ENCODE results near the gene NGEF. TPM values are rescaled to one million over a fixed set of nuclear protein-coding genes. Genes with fewer than 3 reads are reported as not detected.
A peak's percentile ranks its signal among the peaks of the same experiment; 100 is the strongest.

The NGEF gene
- total and polyA plus RNA-seq, 9 of the 15 experiments (the other 6 are each of a cell fraction or from before 2014, with no cell fraction given): 0.07 to 0.17 (median 0.09) TPM; not detected in 6

DNA sequence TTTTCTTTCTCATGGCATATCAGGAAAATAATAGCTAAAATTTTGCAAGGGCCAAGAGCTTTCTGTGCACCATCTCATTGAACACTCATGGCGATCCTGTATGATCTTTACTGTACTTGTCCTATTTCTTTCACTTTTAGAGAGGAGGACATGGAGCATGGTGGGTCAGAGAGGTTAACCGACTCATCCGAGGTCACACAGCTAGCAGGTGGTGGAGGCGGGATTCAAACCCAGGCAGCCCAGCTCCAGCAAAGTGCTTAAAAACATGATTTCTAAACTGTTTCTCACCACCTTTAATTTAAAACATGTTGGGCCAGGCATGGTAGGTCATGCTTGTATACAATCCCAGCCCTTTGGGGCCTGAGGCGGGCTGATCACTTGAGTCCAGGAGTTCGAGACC lies 6.4 kb downstream of the NGEF start:
- Histone ChIP-seq H3K4me3 (no peak overlapping the region), H3K4me1 (replicated peaks in 1 of 2; ENCODE audit: control insufficient read depth in 2 of 2, insufficient read depth in 2 of 2, low read length in 2 of 2) (no peaks in the 10 kb centered on the region; a peak in 1 of 5 replicates), H3K4me2 (ENCODE audit: insufficient read depth, low read length) (no peak overlapping the region), H3K79me2 (ENCODE audit: control insufficient read depth, insufficient read depth, low read length) (no peaks in the 10 kb centered on the region), H3K9ac (ENCODE audit: insufficient read depth in 1 of 2, low read depth in 2 of 2, low read length in 2 of 2) (no peak overlapping the region), H2AFZ (ENCODE audit: low read depth, low read length) (no peak overlapping the region), H4K20me1 (replicated peaks; ENCODE audit: control insufficient read depth, insufficient read depth, low read length) (no peaks in the 10 kb centered on the region), H3K27me3 (ENCODE audit: control insufficient read depth in 2 of 2, insufficient read depth in 2 of 2, low read length in 2 of 2) (peaks cover 0 to 39% of the 10 kb centered on the region in 2 experiments; a peak in 2 of 5 replicates), H3K9me1 (ENCODE audit: control insufficient read depth, insufficient read depth, low read length) (no peaks in the 10 kb centered on the region), H3K27ac (ENCODE audit: extremely low read depth, low read depth, low read length) (no peak overlapping the region), H3K36me3 (ENCODE audit: control insufficient read depth, insufficient read depth, low read length) (no peaks in the 10 kb centered on the region), H3K9me3 (replicated peaks; ENCODE audit: control insufficient read depth, insufficient read depth, low read depth, low read length) (no peaks in the 10 kb centered on the region)
- no peak for FAIRE-seq
- no peak for DNase-seq (ENCODE audit: extremely low read depth in 1 of 4, low spot score in 3 of 4)
- WGBS (ENCODE audit: insufficient coverage, low coverage, missing lambda C conversion rate): 2% methylated on average over 5 of the region's 6 CpGs
- intact Hi-C loops (cut with micrococcal nuclease) (no loop called here), in situ Hi-C loops (cut with MboI) (no loop called here)
- ChIA-PET POLR2A (interaction anchor here (0.6 kb wide), 3 partner anchors 101 to 243 kb away, joined by 3 to 4 read pairs (median 4); no protein-coding TSS in a partner anchor), CTCF (ENCODE audit: low intra/inter-chr PET ratio) (no interaction called here)
- BruUV-seq (replicated peaks): no TSS peak
- no peak for ATAC-seq
- TF ChIP-seq NR1H2 (CRISPR knock-in tag; IDR thresholded peaks at IDR 0.05) (no peak), MBD2 (IDR thresholded peaks at IDR 0.05; ENCODE audit: borderline replicate concordance, low read depth) (no peak), HNRNPUL1 (IDR thresholded peaks at IDR 0.05; ENCODE audit: low read length) (no peak), NCOA1 (IDR thresholded peaks at IDR 0.05; ENCODE audit: low read depth) (no peak), ZNF431 (CRISPR knock-in tag; IDR thresholded peaks at IDR 0.05) (no peak), BHLHE40 (IDR thresholded peaks at IDR 0.05; ENCODE audit: low read length) (no peak), NFYB (IDR thresholded peaks at IDR 0.05; ENCODE audit: extremely low read depth, insufficient read length) (no peak), ZNF174 (CRISPR knock-in tag; IDR thresholded peaks at IDR 0.05) (no peak), ZNF445 (CRISPR knock-in tag; IDR thresholded peaks at IDR 0.05; ENCODE audit: low read depth) (no peak), HNRNPK (IDR thresholded peaks at IDR 0.05; ENCODE audit: low read depth, low read length, poor library complexity, severe bottlenecking) (no peak), C11orf30 (IDR thresholded peaks at IDR 0.05; ENCODE audit: low read depth) (no peak), TGIF2 (CRISPR knock-in tag; IDR thresholded peaks at IDR 0.05) (no peak), LCOR (CRISPR knock-in tag; IDR thresholded peaks at IDR 0.05) (no peak), ZNF274 (IDR thresholded peaks at IDR 0.05; ENCODE audit: borderline replicate concordance, low read depth, low read length) (no peak), ZFP36 (IDR thresholded peaks at IDR 0.05; ENCODE audit: low read depth, low read length, partially characterized antibody) (peak; percentile 29), YBX1 (IDR thresholded peaks at IDR 0.05) (no peak)
- TF ChIP-seq, protein P1, sequence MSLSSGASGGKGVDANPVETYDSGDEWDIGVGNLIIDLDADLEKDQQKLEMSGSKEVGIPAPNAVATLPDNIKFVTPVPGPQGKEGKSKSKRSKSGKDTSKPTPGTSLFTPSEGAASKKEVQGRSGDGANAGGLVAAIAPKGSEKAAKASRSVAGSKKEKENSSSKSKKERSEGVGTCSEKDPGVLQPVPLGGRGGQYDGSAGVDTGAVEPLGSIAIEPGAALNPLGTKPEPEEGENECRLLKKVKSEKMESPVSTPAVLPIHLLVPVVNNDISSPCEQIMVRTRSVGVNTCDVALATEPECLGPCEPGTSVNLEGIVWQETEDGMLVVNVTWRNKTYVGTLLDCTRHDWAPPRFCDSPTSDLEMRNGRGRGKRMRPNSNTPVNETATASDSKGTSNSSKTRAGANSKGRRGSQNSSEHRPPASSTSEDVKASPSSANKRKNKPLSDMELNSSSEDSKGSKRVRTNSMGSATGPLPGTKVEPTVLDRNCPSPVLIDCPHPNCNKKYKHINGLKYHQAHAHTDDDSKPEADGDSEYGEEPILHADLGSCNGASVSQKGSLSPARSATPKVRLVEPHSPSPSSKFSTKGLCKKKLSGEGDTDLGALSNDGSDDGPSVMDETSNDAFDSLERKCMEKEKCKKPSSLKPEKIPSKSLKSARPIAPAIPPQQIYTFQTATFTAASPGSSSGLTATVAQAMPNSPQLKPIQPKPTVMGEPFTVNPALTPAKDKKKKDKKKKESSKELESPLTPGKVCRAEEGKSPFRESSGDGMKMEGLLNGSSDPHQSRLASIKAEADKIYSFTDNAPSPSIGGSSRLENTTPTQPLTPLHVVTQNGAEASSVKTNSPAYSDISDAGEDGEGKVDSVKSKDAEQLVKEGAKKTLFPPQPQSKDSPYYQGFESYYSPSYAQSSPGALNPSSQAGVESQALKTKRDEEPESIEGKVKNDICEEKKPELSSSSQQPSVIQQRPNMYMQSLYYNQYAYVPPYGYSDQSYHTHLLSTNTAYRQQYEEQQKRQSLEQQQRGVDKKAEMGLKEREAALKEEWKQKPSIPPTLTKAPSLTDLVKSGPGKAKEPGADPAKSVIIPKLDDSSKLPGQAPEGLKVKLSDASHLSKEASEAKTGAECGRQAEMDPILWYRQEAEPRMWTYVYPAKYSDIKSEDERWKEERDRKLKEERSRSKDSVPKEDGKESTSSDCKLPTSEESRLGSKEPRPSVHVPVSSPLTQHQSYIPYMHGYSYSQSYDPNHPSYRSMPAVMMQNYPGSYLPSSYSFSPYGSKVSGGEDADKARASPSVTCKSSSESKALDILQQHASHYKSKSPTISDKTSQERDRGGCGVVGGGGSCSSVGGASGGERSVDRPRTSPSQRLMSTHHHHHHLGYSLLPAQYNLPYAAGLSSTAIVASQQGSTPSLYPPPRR (CRISPR knock-in tag; IDR thresholded peaks at IDR 0.05; ENCODE audit: borderline replicate concordance): no peak
- TF ChIP-seq, protein P2, sequence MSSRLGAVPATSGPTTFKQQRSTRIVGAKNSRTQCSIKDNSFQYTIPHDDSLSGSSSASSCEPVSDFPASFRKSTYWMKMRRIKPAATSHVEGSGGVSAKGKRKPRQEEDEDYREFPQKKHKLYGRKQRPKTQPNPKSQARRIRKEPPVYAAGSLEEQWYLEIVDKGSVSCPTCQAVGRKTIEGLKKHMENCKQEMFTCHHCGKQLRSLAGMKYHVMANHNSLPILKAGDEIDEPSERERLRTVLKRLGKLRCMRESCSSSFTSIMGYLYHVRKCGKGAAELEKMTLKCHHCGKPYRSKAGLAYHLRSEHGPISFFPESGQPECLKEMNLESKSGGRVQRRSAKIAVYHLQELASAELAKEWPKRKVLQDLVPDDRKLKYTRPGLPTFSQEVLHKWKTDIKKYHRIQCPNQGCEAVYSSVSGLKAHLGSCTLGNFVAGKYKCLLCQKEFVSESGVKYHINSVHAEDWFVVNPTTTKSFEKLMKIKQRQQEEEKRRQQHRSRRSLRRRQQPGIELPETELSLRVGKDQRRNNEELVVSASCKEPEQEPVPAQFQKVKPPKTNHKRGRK (tag; IDR thresholded peaks at IDR 0.05): no peak

All from K562 (cell line).